GM06990 (cell line): ENCODE results near the gene STK11.

Experiments used
- DNase-seq: peaks from one replicate; pipeline ENCODE4 v3.0.0-alpha.2; 2011; ENCODE audit not compliant: insufficient read length; ENCODE audit errors: extremely low read depth
- H3K27me3 ChIP-seq: replicated peaks from 2 replicates; pipeline ENCODE4 v1.6.0; 2011; ENCODE audit warnings: low read length; ENCODE audit not compliant: control insufficient read depth, insufficient read depth
- H3K36me3 ChIP-seq: 2 replicates; pipeline ENCODE4 v1.5.1; 2011; ENCODE audit warnings: low read length; ENCODE audit not compliant: control insufficient read depth, insufficient read depth
- H3K4me3 ChIP-seq: replicated peaks from 2 replicates; pipeline ENCODE4 v1.5.1; 2011; ENCODE audit warnings: low read depth, mild to moderate bottlenecking, control low read depth, low read length
- CTCF ChIP-seq: IDR thresholded peaks from 2 replicates; pipeline ENCODE4 v1.5.1; 2011; ENCODE audit warnings: low read length, control low read depth, mild to moderate bottlenecking, inconsistent platforms; ENCODE audit not compliant: insufficient read depth, poor library complexity, severe bottlenecking

Gene STK11

GRCh38 chr19:1223018-1223855, 17.7 kb downstream of the STK11 start:
- no peak for DNase-seq
- peaks cover 24% of the 10 kb centered on the region for H3K36me3 ChIP-seq
- H3K4me3 ChIP-seq: no peak overlapping the region
- peak; percentile 55 for TF ChIP-seq CTCF
- no peaks in the 10 kb centered on the region for H3K27me3 ChIP-seq

- Histone ChIP-seq H3K36me3 (peaks cover 23% of the 10 kb centered on the region), H3K4me3 (no peak overlapping the region), H3K27me3 (no peaks in the 10 kb centered on the region)
- DNase-seq: no peak
- no peak for TF ChIP-seq CTCF
These were observed 18.7 kb downstream of the STK11 start for GRCh38 chr19:1224047-1224825.

- no peak for DNase-seq
- Histone ChIP-seq H3K4me3 (no peak overlapping the region), H3K36me3 (peaks cover 22% of the 10 kb centered on the region), H3K27me3 (no peaks in the 10 kb centered on the region)
- no peak for TF ChIP-seq CTCF
These were observed 19.3 kb downstream of the STK11 start for GRCh38 chr19:1224847-1225246.

- TF ChIP-seq CTCF: no peak
- no peaks in the 10 kb centered on the region for H3K27me3 ChIP-seq
- no peak overlapping the region for H3K4me3 ChIP-seq
- DNase-seq: no peak
- H3K36me3 ChIP-seq: peaks cover 20% of the 10 kb centered on the region
These were observed 20.1 kb downstream of the STK11 start for GRCh38 chr19:1225440-1226226.

GRCh38 chr19:1226227-1226518, 20.6 kb downstream of the STK11 start:
- Histone ChIP-seq H3K27me3 (no peaks in the 10 kb centered on the region), H3K4me3 (no peak overlapping the region), H3K36me3 (peaks cover 15% of the 10 kb centered on the region)
- TF ChIP-seq CTCF: no peak
- no peak for DNase-seq
